Hepatocyte (in vitro differentiated cells): ENCODE results near the gene SLC2A5. TPM values are rescaled to one million over a fixed set of nuclear protein-coding genes. Genes with fewer than 3 reads are reported as not detected.

Experiments used
- DNase-seq: peaks from one replicate; pipeline ENCODE4 v3.0.0-alpha.2; 2016; ENCODE audit warnings: low spot score
- H2AFZ ChIP-seq: fragments of 200-600 bp; sonication (generic); 2 replicates; pipeline ENCODE4 v1.6.0; 2016; ENCODE audit warnings: antibody characterized with exemption, mild to moderate bottlenecking
- H3K27ac ChIP-seq: fragments of 200-600 bp; sonication (generic); 2 replicates; pipeline ENCODE4 v1.5.1; 2016; ENCODE audit warnings: mild to moderate bottlenecking
- H3K27me3 ChIP-seq: fragments of 200-600 bp; sonication (generic); 2 replicates; pipeline ENCODE4 v1.6.1; 2016
- H3K36me3 ChIP-seq: fragments of 200-600 bp; sonication (generic); replicated peaks from 2 replicates; pipeline ENCODE4 v1.5.1; 2016; ENCODE audit warnings: low read depth; ENCODE audit not compliant: insufficient read depth
- H3K4me1 ChIP-seq: fragments of 200-600 bp; sonication (generic); 2 replicates; pipeline ENCODE4 v1.5.1; 2016; ENCODE audit warnings: mild to moderate bottlenecking, moderate library complexity; ENCODE audit not compliant: insufficient read depth
- H3K4me2 ChIP-seq: fragments of 200-600 bp; sonication (generic); 2 replicates; pipeline ENCODE4 v1.6.0; 2016
- H3K4me3 ChIP-seq: fragments of 200-600 bp; sonication (generic); 2 replicates; pipeline ENCODE4 v1.5.1; 2016; ENCODE audit warnings: mild to moderate bottlenecking
- H3K79me2 ChIP-seq: fragments of 200-600 bp; sonication (generic); 2 replicates; pipeline ENCODE4 v1.6.0; 2017; ENCODE audit warnings: mild to moderate bottlenecking
- H3K9me2 ChIP-seq: fragments of 200-600 bp; sonication (generic); replicated peaks from 2 replicates; pipeline ENCODE4 v1.6.0; 2017; ENCODE audit warnings: mild to moderate bottlenecking; ENCODE audit not compliant: insufficient read depth
- H3K9me3 ChIP-seq: fragments of 200-600 bp; sonication (generic); 2 replicates; pipeline ENCODE4 v1.5.1; 2016; ENCODE audit warnings: low read depth, mild to moderate bottlenecking
- H4K20me1 ChIP-seq: fragments of 200-600 bp; sonication (generic); 2 replicates; pipeline ENCODE4 v1.6.0; 2016; ENCODE audit warnings: mild to moderate bottlenecking; ENCODE audit not compliant: insufficient read depth, poor library complexity, severe bottlenecking
- CTCF ChIP-seq: fragments of 200-600 bp; sonication (generic); IDR thresholded peaks from 2 replicates; pipeline ENCODE4 v1.5.1; 2016; ENCODE audit warnings: antibody characterized with exemption, mild to moderate bottlenecking; ENCODE audit not compliant: poor library complexity
- EZH2 ChIP-seq: fragments of 200-600 bp; sonication (generic); IDR thresholded peaks from 2 replicates; pipeline ENCODE4 v1.6.1; 2016; ENCODE audit warnings: antibody characterized with exemption, mild to moderate bottlenecking, borderline replicate concordance
- EZH2phosphoT487 ChIP-seq: fragments of 200-600 bp; sonication (generic); IDR thresholded peaks from one replicate; pipeline ENCODE4 v1.6.1; 2018; ENCODE audit warnings: antibody characterized with exemption, mild to moderate bottlenecking, low read depth, moderate library complexity; ENCODE audit not compliant: unreplicated experiment, severe bottlenecking
- WGBS: methylation state at CpG from one replicate; pipeline ENCODE4 v1.1.6; 2016; ENCODE audit warnings: low lambda C conversion rate; ENCODE audit errors: missing lambda C conversion rate; 5-methylcytosine and 5-hydroxymethylcytosine counted together
- polyA plus RNA-seq: library from polyadenylated mRNA; unstranded; fragments of >200 nt; fragmentation: Nextera tagmentation; extraction: Ambion mirVana; gene quantifications from 2 replicates; pipeline ENCODE4 v1.2.1, GENCODE V29; 2016
- total RNA-seq: library from RNA; depleted of rRNA; stranded (reverse); fragments of >200 nt; gene quantifications from 2 replicates; pipeline ENCODE4 v1.2.3, GENCODE V29; 2014

SLC2A5 gene
- total and polyA plus RNA-seq, 2 experiments from 2014 or later = 7.2 to 8.2 TPM

- Histone ChIP-seq H3K4me1 (peaks cover 11% of the 10 kb centered on the region), H4K20me1 (no peaks in the 10 kb centered on the region), H3K27ac (peak overlapping the region; percentile 39), H3K79me2 (no peaks in the 10 kb centered on the region), H2AFZ (no peak overlapping the region), H3K9me2 (no peaks in the 10 kb centered on the region), H3K4me3 (no peak overlapping the region), H3K36me3 (no peaks in the 10 kb centered on the region), H3K9me3 (no peaks in the 10 kb centered on the region), H3K27me3 (no peaks in the 10 kb centered on the region), H3K4me2 (no peak overlapping the region)
- no peak for TF ChIP-seq EZH2
- TF ChIP-seq CTCF = no peak
- TF ChIP-seq EZH2phosphoT487 = no peak
- WGBS = 54% methylated on average over 5 of the region's 5 CpGs
- no peak for DNase-seq
These were observed 16.6 kb upstream of the SLC2A5 start for GRCh38 chr1:9086045-9086444.

- Histone ChIP-seq H3K27me3 (no peaks in the 10 kb centered on the region), H3K9me3 (no peaks in the 10 kb centered on the region), H3K36me3 (no peaks in the 10 kb centered on the region), H3K27ac (peak overlapping the region; percentile 39), H2AFZ (no peak overlapping the region), H3K4me2 (no peak overlapping the region), H4K20me1 (no peaks in the 10 kb centered on the region), H3K4me1 (peaks cover 11% of the 10 kb centered on the region), H3K4me3 (no peak overlapping the region), H3K9me2 (no peaks in the 10 kb centered on the region), H3K79me2 (no peaks in the 10 kb centered on the region)
- TF ChIP-seq EZH2phosphoT487 = no peak
- no peak for TF ChIP-seq CTCF
- TF ChIP-seq EZH2 = no peak
- 54% methylated on average over 7 of the region's 7 CpGs for WGBS
- no peak for DNase-seq
These were observed 16.0 kb upstream of the SLC2A5 start for GRCh38 chr1:9085306-9085940.

- Histone ChIP-seq H3K4me1 (peaks cover 11% of the 10 kb centered on the region), H3K27ac (peak overlapping the region; percentile 39)
- WGBS = 83% methylated on average over 8 of the region's 8 CpGs
These were observed 15.5 kb upstream of the SLC2A5 start for GRCh38 chr1:9084906-9085305.

More at GRCh38 chr1:9084906-9085305, 15.5 kb upstream of the SLC2A5 start:
- DNase-seq = no peak
- H3K9me3 ChIP-seq = no peaks in the 10 kb centered on the region
- no peaks in the 10 kb centered on the region for H3K79me2 ChIP-seq
- H3K9me2 ChIP-seq = no peaks in the 10 kb centered on the region
- H4K20me1 ChIP-seq = no peaks in the 10 kb centered on the region
- no peak overlapping the region for H2AFZ ChIP-seq
- H3K4me2 ChIP-seq = no peak overlapping the region
- no peaks in the 10 kb centered on the region for H3K27me3 ChIP-seq
- no peak overlapping the region for H3K4me3 ChIP-seq
- no peaks in the 10 kb centered on the region for H3K36me3 ChIP-seq
- TF ChIP-seq CTCF (no peak), EZH2phosphoT487 (no peak), EZH2 (no peak)
